ENCODE data around the gene ADGRG7. TPM values are rescaled to one million over a fixed set of nuclear protein-coding genes. Genes with fewer than 3 reads are reported as not detected.
A peak's percentile ranks its signal among the peaks of the same experiment; 100 is the strongest.
"Not testable (repeated sequence)": the region's sequence is repeated elsewhere in the genome, so short reads cannot be mapped to it uniquely, and the experiment has no call there.

Gene ADGRG7, protein sequence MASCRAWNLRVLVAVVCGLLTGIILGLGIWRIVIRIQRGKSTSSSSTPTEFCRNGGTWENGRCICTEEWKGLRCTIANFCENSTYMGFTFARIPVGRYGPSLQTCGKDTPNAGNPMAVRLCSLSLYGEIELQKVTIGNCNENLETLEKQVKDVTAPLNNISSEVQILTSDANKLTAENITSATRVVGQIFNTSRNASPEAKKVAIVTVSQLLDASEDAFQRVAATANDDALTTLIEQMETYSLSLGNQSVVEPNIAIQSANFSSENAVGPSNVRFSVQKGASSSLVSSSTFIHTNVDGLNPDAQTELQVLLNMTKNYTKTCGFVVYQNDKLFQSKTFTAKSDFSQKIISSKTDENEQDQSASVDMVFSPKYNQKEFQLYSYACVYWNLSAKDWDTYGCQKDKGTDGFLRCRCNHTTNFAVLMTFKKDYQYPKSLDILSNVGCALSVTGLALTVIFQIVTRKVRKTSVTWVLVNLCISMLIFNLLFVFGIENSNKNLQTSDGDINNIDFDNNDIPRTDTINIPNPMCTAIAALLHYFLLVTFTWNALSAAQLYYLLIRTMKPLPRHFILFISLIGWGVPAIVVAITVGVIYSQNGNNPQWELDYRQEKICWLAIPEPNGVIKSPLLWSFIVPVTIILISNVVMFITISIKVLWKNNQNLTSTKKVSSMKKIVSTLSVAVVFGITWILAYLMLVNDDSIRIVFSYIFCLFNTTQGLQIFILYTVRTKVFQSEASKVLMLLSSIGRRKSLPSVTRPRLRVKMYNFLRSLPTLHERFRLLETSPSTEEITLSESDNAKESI
- polyA plus RNA-seq (ENCODE audit: insufficient read length in 3 of 3): under 1 TPM in 2 of 3 donors, not detected in 1; 0.10 to 0.19 TPM

DNA sequence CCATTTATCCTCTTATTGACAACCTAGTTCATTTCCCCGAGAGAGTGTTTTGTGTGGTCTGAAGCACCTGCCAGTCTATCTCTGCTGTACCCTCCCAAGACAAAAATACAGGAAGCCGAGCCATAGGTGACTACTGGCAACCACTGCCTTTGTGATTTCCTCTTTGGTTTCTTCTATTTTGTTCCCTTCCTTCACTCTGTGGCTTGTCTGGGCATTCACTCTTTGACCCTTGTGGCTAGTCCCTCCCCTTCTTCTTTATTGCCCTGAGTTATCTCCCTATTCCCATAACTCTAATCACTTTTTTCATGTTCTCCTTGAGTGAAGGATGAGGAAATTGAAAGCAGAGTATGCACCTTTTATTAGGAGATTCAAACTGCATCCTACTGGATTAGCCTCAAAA is at the start of gene ADGRG7:
Gene ADGRG7 (plus strand): TSS at position 297 of the 400 bp plus-strand sequence. CDS start 256 bp downstream, outside the sequence.
- DNase-seq (ENCODE audit: low read depth in 3 of 3, low spot score in 2 of 3): no peak

DNA sequence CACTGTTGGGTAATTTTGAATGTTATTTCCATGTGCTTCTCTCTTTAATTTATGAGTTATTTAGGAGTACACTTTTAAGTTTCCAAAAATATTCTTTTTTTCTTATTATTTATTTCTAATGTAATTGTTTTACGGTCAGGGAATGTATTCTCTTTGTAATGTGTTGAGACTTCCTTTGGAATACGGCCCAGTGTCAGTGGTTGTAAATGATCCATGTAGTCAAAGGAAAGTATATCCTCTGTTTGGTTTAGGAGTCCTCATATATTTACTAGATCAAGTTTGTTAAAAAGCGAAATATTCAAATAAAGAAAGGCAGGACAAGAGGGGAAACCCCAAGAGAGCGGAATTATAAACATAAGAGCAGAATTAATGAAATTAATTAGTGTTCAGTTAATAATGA is 49.0 kb upstream of the ADGRG7 start:
- DNase-seq (ENCODE audit: low read depth in 3 of 3, low spot score in 2 of 3): no peak

DNA sequence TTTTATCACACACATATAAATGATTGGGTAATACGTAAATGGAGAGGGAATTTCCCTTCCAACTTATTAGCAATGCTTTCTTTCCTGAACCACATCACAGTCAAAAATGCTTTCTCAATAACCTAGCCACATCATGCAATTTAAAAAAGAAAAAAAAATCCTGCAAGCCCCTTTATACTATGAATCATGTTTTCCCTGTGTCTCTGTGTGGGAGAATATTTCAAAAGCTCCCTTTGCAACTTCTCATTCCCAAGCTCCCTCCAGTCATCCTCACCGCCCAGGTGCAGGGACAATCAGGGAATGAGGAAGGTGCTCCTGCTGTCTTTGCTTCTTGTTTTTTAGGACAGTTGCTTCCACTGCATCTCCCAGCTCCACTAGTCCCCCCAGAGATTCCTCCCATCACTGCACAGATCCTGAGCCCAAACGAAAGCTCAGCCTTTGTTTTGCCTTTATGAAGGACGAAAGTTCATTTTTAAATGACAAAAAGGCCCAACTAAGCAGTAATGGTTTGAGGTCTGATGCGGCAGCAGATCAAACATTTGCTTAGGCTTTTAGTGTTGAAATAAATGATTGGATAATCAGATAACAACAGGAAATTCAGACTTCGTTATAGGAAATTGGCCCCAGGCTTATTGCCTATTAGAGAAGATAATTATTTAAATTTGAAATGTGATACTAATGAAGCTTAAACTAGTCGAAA is 47.8 kb upstream of the ADGRG7 start:
- no peak for DNase-seq (ENCODE audit: low read depth in 3 of 3, low spot score in 2 of 3)

DNA sequence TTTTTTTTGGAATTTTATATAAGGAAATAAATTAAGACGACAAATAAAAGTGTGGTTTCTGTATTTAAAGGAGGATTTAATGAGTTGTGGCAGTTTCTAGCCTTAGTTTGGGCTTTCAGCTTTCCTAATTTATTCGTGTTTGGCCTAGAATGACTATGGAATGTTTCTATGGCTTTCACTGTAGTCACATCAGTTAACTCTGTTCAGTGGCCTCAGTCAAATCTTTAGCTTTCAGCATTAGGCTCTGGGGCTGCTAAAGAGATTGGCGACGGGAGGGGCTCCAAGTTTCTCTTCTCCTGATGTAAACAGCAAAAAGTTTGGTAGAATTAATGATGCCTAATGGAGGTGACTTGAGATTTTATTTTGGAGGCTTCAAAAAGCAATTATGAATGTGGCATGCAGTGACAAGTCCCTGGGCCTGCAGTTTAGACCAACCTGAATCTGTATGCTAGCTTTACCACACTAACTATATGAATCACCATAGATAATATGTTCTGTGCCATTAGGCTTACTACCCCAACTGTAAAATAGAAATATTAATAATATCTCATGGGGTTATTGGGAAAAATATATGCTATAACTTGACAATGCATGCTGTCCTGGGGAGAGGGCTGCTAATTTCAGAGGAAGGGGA is 47.1 kb upstream of the ADGRG7 start:
- no peak for DNase-seq (ENCODE audit: low read depth in 3 of 3, low spot score in 2 of 3)

DNA sequence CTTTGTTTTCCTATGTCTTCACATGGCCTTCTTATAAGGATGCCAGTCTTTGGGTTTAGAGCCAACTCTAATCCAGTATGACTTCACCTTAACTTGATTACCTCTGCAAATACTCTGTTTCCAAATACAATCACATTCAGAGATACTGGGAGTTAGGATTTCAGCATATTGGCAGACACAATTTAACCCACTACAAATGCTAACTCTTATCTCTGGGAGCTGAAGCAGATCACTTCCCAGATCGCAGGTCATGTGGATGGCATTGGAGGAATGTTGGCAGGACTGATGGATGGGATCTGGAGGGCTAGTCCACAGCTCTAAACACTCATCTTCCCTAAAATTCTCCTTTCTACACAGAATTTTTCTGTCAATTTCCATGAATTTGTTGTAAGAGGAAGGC is 46.2 kb upstream of the ADGRG7 start:
- no peak for DNase-seq (ENCODE audit: low read depth in 3 of 3, low spot score in 2 of 3)

DNA sequence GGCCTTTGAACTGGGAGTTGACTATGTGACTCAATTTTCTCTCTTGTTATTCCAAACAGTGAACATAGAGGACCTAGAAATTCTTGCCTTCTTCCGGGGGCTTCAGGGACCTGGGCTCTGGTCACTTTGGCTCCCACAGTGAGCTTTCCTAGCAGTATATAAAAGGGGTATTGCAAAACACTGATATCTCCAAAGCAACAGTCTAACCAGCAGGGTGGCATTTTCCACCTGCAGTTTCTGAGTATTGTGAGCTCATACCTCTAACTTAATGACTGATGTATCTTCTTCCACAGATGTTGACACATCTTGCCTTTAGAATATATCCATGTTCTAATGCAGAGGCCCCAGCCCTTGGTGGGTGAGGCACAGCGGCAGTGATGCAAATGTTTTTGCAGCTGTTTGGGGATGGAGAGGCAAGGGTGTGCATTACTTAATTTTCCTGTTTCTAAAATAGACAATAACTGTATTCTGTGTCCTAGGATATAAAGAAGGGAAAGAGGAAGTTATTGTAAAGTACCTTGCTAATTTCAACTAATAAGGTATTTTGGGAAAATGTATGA is 45.7 kb upstream of the ADGRG7 start:
- no peak for DNase-seq (ENCODE audit: low read depth in 3 of 3, low spot score in 2 of 3)

DNA sequence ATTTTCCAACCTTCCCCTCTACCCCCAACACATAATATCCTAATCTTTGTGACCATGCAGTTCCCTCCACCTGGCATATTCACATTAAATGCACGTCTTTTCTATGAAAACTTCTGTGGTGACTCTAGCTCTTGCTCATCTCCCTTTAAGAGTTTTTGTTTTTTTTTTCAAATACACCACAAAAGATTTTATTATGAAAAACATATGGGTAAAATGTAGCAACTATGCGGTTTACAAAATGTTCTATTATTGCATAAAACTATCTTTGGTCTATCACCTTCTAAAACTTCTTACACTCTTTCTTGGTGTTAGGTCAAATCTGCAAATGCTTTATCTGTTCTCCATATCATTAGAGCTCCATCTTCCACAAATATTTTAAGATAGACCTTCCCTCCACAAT is 38.6 kb upstream of the ADGRG7 start:
- no peak for DNase-seq (ENCODE audit: low read depth in 3 of 3, low spot score in 2 of 3)

DNA sequence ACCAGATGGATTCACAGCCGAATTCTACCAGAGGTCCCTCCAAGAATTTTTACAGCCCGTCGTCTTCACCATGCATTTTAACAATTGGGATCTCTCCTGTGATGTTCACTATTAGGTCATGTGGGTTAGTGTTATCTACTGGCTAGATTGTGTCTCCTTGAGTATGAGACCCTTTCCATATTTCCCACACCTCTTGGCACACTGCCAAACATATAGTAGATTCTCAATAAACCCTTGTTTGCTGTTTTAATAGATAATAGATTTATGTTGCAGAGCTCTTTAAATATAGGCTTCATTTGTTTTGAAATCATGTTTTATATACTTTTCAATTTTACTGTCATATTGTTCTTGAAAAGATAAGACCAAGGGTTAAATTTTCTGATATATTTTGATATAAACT is 34.9 kb upstream of the ADGRG7 start:
- no peak for DNase-seq (ENCODE audit: low read depth in 3 of 3, low spot score in 2 of 3)

DNA sequence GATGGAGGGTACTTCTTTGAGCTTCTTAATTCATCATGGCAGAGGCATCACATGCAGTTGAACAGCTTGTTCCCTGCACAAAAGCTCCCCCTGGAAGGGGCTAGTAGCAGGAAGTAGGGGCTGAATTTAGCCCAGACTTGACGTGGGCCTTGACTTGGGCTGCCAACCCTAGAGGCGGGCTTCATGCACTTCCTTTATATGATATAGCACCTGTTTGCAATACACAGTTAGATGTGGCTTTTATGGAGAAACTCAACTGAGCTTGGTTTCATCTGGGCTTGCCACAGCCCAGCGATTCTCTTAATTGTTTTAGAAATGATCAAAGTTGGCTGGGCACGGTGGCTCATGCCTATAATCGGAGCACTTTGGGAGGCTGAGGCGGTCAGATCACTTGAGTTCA is 33.7 kb upstream of the ADGRG7 start:
- no peak for DNase-seq (ENCODE audit: low read depth in 3 of 3, low spot score in 2 of 3)

DNA sequence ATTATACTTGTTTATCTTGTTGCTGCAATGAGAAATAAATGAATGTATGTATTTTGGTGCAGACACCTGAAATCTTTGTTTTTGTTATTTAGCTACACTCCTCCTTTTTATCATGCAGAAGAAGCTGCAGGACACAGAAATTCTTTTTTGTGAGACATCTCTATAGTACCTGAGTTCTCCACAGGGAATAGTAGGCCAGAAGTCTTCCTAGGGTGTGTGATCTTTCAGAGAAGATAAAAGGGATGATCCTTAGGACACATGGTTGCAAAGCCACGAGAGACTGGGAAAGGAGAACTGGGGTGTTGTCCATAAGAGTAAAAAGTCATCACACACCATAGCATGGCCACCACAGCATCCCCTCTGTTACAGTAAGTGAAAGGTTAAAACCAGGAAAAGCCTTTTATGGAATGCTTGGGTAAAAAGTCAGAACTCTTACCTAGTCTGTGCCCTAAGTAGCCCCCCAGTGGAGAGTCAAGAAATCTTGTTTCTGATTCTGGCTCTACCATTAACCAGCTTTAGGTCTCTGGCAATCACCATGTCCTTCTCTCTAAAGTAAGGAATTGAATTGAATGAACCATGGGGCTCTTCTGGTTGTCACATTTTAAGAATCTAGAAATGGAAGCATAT is 31.9 kb upstream of the ADGRG7 start:
- no peak for DNase-seq (ENCODE audit: low read depth in 3 of 3, low spot score in 2 of 3)

DNA sequence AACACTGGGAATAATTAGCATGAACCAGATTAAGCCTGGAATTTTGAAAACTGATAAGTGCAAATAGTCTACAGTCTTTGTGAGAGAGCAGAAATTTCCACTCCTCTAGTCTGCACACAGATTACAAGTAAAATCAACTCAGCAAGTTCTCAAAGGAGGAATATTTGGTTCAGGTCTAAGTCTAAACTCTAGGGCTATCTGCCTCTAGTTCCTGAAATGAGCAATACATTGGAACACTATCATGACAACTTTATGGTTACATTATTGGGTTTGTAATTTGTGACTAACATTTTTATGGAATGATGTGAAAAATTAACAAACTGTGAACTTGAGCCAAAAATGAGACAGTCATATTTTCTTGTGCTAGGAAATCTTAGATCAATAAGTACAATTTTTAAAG is 30.8 kb upstream of the ADGRG7 start:
- no peak for DNase-seq (ENCODE audit: low read depth in 3 of 3, low spot score in 2 of 3)

DNA sequence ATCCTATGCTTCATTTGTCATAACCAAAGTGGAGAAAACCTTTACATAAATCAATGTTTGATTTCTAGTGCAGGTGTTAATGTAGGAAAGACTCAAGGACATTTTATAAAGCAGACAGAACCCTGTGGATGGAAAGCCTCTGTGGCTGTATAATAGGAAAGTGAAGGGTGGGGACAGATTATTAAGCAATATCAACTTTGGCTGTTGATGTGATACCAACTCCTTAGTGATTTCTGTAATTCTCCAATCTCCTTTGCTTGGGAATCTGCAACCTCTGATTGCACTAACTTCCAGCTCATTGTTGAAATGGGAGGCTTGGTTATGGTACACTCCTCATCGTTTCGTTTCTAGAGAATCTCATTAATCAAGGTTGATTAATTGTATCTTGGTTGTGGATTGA is 29.3 kb upstream of the ADGRG7 start:
- no peak for DNase-seq (ENCODE audit: low read depth in 3 of 3, low spot score in 2 of 3)

DNA sequence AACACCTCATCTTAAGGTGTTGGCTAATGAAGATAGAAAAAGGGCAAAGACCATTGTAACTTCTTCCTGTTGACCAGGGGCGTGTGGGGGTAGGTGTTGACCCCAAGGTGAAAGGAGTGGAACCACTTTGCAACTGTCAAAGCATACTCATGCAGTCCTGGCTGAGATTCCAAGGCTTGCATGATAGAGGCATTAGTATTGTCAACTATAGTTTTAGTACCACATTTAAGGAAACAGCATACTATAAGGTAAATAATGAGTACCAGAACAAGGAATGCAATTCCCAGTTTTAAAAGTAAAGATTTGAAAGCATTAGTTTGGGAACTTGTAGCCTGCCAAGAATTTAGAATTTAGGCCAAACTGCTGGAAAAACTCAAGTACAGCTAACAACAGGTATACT is 27.8 kb upstream of the ADGRG7 start:
- no peak for DNase-seq (ENCODE audit: low read depth in 3 of 3, low spot score in 2 of 3)

DNA sequence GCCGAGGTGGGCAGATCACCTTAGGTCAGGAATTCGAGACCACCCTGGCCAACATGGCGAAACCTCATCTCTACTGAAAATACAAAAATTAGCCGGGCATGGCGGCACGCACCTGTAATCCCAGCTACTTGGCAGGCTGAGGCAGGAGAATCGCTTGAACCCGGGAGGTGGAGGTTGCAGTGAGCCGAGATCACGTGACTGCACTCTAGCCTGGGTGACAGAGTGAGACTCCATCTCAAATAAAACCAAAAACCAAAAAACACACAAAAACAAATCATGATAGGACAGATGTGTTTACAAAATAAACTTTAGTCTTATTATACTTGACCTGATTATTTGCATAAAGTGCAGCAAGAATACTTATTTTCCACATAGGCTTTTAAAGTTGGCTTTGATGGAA is 27.2 kb upstream of the ADGRG7 start:
- not testable (repeated sequence) for DNase-seq (ENCODE audit: low read depth in 3 of 3, low spot score in 2 of 3)

DNA sequence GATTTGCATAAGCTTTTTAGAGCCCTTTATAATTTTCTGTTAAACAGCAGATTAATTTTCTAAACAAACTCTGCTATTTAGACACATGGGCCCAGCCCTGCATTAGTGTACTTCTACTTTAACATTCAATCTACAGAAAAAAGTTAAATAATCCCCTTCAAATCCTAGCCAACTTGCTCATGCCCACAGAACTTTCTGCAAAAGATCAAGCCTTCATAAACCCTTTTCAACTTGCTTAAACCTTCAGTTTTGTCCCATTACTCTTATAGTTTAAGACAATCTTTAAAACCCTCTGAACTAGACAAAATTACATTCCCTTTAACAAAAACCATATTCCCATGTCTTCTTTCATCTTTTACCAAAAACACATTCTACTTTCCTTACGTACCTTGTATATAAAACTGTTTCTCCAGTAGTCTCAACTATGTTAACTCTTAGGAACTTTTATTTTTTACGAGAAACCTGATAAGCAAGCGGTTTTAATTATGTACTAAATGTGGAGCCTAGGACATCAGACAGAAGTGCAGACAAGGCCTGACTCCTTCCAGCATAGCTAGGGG is 25.2 kb upstream of the ADGRG7 start:
- no peak for DNase-seq (ENCODE audit: low read depth in 3 of 3, low spot score in 2 of 3)

DNA sequence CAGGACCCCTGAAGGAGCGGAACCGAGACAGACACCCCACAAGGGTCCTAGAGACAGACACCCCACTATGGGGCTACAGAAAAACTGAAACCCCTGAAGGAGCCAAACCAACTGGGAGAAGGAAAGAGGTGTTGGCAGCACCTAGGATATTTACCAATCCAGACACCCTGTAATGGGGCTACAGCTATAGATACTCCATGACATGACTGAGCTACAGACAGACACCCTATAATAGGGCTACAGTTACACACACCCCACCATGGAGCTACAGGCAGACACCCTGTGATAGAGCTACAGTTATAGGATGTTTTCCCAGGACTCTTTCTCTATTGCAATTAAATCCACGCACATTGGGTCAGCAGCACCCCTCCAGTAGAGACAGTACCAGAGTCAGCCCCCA is 22.6 kb upstream of the ADGRG7 start:
- DNase-seq (ENCODE audit: low read depth in 3 of 3, low spot score in 2 of 3): no peak

DNA sequence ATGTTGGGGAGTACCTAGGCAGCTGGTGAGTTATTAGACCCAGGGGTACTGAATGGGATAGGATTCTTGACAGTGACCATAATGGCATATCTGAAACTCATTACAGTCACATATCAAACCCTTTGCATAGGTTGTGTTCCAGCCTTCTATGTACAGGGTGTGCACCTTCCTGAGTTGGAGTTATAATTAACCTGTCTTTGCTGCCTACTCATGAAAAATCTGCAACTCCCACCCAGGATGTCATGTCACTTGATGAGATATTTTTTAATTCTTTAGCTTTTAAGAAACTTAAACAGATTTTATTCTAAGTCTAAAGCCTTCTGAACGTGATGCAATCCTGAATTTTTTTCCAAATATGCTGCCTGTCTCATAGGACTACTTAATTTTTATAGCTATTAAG is 21.1 kb upstream of the ADGRG7 start:
- no peak for DNase-seq (ENCODE audit: low read depth in 3 of 3, low spot score in 2 of 3)

DNA sequence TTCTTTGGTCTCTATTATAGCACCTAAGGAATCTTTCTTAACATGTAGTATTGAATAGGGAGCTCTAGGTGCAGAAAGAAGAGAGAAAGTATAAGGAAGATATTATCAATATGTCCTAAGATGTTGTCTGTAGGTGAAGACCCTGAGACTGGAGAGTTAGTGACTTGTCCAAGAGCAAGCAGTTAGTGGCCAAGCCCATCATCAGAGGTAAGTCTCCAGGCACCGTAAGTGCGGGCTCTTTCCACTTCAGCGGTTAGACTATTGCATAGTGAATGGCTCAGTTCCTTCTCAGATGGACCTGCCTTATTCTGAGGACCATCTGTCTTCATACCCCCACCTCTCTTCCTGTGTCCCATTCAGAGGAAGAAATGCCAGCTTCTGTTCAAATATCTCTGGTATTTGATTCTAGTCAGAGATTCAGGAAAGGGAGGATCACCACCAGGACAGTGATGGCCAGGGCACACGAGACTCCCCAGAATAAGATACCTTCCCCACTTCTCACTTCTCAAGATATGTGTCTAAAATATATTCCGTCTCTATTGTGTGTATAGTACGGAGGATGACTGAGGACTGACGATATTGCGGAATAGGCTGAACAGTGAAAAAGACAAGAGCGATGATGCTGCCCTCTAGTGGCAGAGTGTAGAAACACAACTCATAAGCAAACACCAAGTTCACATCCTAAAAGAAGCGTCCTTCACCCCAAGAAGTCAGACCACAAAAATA is 19.1 kb upstream of the ADGRG7 start:
- peak; percentile 41 to 64 (median 49) for DNase-seq (ENCODE audit: low read depth in 3 of 3, low spot score in 2 of 3)

DNA sequence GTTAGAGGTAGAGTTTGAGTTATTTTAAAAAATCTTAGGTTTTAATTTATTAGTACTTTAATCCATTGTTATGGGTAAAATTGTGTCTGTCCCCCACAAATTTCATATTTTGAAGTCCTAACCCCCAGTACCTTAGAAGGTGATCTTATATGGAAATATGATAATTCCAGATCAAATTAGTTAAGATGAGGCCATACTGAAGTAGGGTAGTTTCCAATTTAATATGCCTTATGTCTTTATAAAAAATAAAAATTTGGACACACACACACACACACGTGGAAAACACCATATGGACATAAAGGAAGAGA is 18.6 kb upstream of the ADGRG7 start:
- no peak for DNase-seq (ENCODE audit: low read depth in 3 of 3, low spot score in 2 of 3)
